CD4-positive, alpha-beta T cell treated with Interleukin-15 for 1 hour (primary cell): ENCODE measurements around the gene WDR37.

Source experiments
- DNase-seq: peaks from one replicate; pipeline ENCODE4 v3.0.0-alpha.2; 2020

WDR37 gene

DNA sequence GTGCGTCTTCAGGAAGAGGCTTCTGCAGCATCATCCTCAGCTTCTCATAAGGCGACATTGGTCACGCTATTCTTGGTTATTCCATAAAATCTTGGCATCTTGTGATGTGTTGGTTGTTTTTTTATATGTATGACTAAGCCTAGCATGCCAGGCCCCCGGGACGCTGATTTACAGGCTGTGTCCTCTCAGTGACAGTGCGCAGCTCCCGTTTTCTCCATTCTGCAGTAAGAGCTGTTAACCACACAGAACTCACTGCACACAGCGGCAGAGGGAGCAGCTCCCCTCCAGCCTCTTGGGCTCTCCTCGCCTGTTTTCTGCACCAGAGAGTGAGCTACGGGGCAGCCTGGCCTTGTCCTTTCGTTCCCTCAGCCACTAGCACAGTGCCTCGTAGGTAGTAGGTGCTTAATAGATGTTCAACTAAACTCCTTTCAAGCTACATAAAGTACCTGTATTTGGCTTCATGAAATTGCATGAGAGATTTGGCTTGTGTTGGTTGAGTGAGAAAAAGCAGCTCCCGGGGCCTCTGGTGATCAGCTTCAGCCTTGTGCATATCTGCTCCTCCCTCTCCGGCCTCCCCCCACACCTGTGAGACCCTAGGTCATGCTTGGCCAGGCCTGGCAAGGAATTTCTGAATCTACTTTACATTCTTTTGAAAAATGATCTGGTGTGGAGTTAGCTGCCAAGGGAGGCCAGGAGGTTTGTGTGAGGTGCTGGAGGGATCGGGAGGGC is 116.2 kb downstream of the WDR37 start:
- DNase-seq = no peak

GRCh38 chr10:1173091-1173490 is 116.9 kb downstream of the WDR37 start:
- DNase-seq = no peak

DNA sequence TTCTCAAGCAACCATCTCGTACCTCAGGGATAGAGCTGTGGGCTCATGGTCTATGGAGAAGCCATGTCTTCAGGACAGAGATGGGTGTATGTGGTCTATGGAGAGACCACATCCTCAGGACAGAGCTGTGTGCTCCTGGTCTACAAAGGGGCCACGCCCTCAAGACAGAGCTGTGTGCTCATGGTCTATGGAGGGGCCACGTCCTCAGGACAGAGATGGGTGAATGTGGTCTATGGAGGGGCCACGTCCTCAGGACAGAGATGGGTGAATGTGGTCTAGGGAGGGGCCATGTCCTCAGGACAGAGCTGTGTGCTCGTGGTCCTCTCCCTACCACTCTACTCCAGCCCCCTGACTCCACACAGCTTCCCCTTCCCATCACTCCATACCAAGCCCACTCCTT is 117.8 kb downstream of the WDR37 start:
- no peak for DNase-seq

GRCh38 chr10:1175956-1176565 is 119.9 kb downstream of the WDR37 start:
- no peak for DNase-seq

DNA sequence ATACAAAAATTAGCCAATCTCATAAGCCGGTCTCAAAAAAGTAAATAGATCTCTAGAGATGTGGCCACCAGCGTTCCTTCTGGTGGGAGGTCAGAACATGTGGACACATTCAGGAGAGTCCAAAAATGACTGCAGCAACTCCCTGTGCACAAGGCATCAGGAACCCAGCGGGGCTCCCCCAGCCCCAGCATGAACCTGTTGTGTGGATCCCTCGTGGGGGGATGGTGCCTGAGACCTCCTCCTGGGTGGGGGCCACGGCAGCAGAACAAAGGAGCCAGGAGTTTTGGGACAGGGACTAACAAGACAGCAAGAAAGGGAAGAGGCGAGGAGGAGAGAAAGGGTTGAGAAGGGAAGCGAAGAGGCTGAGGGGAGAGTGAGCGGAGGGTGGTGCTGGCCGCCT is 121.8 kb downstream of the WDR37 start:
- no peak for DNase-seq

DNA sequence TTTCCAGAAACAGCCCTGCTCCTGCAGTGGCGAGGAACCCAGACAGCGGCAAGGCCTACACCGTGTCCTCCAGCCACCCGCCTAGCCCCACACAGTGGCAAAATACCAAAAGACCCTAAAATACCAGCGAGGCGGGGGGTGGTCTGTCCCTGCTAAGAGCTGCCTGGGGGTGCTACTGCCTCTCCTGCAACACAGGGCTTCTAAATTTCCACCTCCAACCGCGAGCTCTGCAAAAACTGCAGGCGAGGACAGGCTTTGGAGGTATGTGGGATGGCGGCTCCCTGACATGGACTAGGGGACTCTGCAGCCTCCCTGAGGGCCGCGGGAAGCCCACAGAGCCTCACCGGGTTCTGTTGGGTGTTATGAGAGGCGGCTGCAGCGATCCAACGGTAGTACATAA is 122.3 kb downstream of the WDR37 start:
- no peak for DNase-seq

- no peak for DNase-seq
Measured at GRCh38 chr10:1179346-1180070, 123.3 kb downstream of the WDR37 start.

DNA sequence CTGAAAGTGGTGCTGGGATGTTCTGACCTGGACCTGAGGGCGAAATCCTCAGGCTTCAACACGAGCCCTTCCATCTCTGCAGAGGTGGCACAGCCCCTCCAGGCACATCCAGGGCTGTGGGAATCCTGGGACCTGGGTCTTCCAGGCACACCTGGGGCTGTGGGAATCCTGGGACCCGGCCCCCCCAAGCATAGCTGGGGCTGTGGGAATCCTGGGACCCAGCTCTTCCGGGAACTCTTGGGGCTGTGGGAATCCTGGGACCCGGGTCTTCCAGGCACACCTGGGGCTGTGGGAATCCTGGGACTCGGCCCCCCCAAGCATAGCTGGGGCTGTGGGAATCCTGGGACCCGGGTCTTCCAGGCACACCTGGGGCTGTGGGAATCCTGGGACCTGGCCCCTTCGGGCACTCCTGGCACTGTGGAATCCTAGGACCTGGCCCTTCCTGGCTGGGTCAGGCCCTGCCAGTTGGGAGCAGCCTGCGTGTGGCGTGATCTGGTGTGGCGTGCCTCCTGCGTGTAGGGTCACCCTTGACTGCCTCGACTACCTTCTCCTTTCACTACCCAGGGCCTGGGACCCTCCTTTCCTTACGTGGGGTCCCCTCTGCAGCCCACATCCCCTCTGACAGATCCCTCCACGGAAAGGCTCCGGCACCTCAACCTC is 124.0 kb downstream of the WDR37 start:
- no peak for DNase-seq

- no peak for DNase-seq
Measured at GRCh38 chr10:1180836-1181235, 124.7 kb downstream of the WDR37 start.
